GM19043 (cell line): ENCODE results near the gene DAAM2.

ENCODE experiments used
- ATAC-seq: cut with Tn5 transposase; IDR thresholded peaks from one replicate; pipeline ENCODE4 v1.9.1; 2021; ENCODE audit warnings: low read depth; ENCODE audit not compliant: unreplicated experiment

DAAM2 gene

GRCh38 chr6:39841923-39842322 is 49.7 kb downstream of the DAAM2 start:
- no peak for ATAC-seq

DNA sequence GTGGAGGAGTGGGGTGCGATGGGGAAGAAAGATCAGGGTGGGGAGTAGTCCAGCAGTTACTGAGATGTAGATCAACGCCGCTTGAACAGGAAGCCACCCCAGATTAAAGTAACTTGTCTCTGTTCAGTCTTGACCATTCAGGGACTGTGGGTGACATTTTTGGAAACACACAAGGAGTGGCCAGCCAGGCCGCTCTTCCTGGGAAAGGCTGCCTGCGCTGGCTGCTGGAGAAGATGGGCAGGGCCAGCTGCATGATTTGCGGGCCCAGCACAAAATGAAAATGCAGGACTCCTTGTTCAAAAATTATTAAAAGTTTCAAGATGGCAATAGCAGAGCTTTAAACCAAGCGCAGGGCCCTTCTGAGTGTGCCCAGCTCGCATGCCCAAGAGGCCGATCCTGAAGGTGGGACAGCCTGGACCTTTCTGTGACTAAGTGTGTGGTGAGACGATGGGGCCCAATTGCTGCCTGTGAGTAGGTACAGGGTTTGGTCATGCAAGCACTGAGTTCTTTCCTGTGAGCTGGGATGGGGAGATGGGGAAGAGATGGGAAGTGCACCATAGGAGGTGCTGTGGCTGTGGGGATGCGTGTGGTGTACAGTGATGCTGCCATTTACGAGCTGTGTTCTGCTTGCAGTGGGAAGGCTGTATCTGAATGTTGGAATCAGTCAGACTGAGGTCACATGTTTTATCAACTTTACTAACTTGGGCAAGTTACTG is 51.3 kb downstream of the DAAM2 start:
- no peak for ATAC-seq

GRCh38 chr6:39844866-39845265 is 52.7 kb downstream of the DAAM2 start:
- ATAC-seq = no peak

GRCh38 chr6:39847221-39847620 is 55.0 kb downstream of the DAAM2 start:
- ATAC-seq = no peak

GRCh38 chr6:39848171-39848570 is 56.0 kb downstream of the DAAM2 start:
- ATAC-seq = no peak

DNA sequence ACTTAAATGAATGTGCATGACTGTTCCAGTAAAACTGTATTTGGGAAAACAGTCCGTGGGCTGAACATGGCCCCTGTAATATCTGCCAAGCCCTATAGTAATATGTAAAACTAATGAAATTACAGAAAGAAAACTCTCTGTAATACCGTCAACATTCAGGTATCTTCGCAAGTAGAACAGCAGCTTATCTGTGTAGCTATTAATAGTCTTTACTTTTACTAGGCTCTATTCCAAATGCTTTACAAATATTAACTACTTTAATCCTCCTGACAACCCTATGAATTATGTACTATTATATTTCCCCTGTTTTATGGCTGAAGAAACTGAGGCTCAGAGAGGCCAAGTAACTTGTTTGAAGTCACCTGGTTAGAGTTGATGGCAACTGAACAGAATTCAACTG is 57.1 kb downstream of the DAAM2 start:
- ATAC-seq = no peak

GRCh38 chr6:39849764-39850163 is 57.6 kb downstream of the DAAM2 start:
- ATAC-seq = no peak

- ATAC-seq = no peak
Measured at GRCh38 chr6:39850736-39851297, 58.6 kb downstream of the DAAM2 start.

DNA sequence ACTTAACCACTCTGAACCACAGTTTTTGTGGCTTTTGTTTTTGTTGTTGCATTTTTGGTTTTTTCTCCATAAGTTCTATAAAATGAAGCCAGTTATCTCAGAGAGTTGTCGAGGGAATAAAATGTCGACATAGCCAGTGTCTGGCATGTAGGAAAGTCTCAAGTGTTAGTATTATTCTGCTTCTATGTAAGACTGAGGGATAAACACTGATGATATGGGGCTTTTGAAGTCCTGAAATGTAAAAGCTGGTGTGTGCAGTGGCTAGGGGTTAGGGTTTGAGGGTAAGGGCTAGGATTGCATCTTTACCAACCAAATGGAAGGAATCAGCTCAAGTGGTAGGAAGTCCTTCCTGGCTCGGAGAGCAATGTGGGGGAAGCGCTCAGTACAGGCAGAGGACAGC is 59.2 kb downstream of the DAAM2 start:
- ATAC-seq = no peak

- no peak for ATAC-seq
Measured at GRCh38 chr6:39852324-39852723, 60.1 kb downstream of the DAAM2 start.

DNA sequence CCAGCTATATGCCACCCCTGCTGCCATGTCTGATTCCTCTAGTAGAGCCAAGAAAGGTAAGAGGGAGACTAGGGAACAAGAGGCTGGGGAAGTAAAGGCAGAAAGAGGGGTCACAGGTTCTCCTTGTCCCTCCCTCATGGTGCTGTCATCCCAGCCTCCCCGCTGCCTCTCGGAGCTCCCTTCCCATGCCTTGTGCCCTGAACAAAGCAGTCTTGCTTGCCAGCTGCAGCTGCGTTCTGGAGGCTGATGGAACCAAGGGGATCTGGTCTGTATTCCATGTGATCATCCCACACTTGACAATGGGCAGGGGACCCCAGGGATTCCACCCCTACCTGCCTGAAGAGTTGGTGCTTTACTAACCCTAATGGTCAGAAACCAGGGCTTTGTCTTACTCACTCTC is 61.4 kb downstream of the DAAM2 start:
- ATAC-seq = no peak

DNA sequence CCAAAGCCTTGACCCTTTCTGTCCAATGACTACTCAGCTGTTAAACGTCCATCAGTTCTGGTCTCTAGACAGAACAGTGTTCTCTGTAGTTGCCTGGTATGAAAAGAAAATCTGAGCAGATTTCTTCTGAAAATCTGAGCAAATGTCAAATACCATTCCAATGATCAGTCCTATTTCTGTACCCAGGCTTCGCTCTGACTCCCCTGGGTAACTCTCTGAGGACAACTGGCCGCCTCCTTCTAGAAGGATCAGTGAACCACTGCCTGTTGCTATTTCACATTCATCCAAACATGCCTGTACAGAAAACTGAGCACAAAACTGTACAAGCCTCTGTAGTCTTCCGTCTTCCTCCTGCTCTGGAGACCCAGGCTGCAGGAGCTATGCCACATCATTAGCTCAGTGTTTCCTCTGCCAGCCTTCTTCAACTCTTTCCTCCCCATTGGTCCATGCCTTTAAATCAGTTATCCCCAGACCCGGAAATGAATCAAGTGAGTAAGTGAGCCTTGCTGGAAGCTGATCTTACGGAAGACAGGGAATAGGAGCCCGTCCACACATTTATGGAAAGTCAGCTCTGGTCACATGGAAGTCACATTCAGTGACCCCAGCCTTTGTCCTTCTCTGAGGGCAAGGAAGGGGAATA is 63.3 kb downstream of the DAAM2 start:
- ATAC-seq = no peak

GRCh38 chr6:39859025-39859424 is 66.8 kb downstream of the DAAM2 start:
- ATAC-seq = no peak

- no peak for ATAC-seq
Measured at GRCh38 chr6:39861663-39862062, 69.5 kb downstream of the DAAM2 start.

- ATAC-seq = no peak
Measured at GRCh38 chr6:39865011-39865888, 73.1 kb downstream of the DAAM2 start.

DNA sequence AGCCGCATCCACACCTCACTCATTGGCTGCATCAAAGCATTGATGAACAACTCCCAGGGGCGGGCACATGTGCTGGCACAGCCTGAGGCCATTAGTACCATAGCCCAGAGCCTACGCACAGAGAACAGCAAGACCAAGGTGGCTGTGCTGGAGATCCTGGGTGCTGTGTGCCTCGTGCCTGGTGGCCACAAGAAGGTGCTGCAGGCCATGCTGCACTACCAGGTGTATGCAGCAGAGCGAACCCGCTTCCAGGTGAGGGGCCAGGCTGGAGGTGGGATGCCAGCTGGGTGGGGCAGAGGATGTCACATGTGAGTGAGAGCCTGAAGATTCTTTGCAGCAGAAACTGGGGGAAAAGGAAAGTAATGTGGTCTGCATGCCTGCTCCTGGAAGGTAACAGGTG is 75.4 kb downstream of the DAAM2 start:
- no peak for ATAC-seq

GRCh38 chr6:39870950-39871349 is 78.8 kb downstream of the DAAM2 start:
- ATAC-seq = no peak

- no peak for ATAC-seq
Measured at GRCh38 chr6:39873439-39873838, 81.3 kb downstream of the DAAM2 start.

GRCh38 chr6:39876111-39876510 is 83.9 kb downstream of the DAAM2 start:
- ATAC-seq = no peak

DNA sequence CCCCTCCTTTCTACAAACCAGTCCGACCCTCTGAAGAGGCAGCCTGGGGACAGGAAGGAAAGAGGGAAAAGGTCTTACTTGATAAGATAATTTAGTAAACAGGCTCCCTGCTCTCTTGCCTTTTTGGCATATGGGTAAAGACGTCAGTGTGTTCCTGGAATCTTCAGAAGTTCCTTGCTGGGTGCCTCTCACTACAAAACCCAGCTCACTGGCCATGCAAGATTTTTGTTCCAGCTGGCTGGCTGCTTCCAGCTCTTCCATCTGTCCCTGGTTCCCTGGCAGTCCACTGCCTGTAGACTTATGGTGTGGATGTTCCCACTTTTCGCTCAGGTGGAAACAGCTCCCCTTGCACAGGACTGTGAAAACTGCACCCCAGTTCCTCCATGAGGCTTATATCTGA is 84.7 kb downstream of the DAAM2 start:
- ATAC-seq = no peak

DNA sequence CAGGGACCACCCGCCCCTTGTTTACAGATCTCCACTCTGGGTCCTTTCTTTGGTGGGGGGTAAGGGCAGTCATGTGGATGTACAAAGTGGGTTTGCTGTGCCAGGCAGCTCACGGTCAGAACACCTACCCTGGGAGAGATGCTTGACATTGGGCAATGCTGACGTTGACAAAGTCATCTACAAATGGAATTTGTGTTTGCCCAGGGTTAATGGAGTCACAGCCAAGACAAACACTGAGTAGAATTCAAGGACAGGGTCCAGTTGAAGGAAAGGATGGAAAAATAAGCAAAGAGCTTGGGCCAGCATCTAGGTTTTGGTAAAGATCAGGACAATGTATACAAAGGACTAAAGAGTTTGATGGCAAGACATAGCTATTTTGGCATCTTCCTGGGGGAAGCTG is 87.4 kb downstream of the DAAM2 start:
- ATAC-seq = no peak
